NCI-H510A treated with DMSO at 0.1 percent for 48 hours (cell line): ENCODE measurements around the gene HTRA2.

Source experiments
- DNase-seq: peaks from one replicate; lab custom pipeline; 2025; lab: John Stamatoyannopoulos, UW

HTRA2 gene

GRCh38 chr2:74515981-74516633 lies 13.6 kb upstream of the HTRA2 start:
- peak; percentile 41 for DNase-seq

GRCh38 chr2:74516650-74517049 lies 13.1 kb upstream of the HTRA2 start:
- DNase-seq, result no peak

- DNase-seq, result no peak
Observed at GRCh38 chr2:74522516-74522915, 7.2 kb upstream of the HTRA2 start.

- DNase-seq, result no peak
Observed at GRCh38 chr2:74524005-74524404, 5.7 kb upstream of the HTRA2 start.

- DNase-seq, result no peak
Observed at GRCh38 chr2:74524955-74525716, 4.6 kb upstream of the HTRA2 start.

GRCh38 chr2:74525717-74526648 lies 3.8 kb upstream of the HTRA2 start, which contains the start of gene DQX1:
DQX1 (minus strand) TSS chr2:74526231; CDS start chr2:74525729, 502 bp downstream.
- no peak for DNase-seq

GRCh38 chr2:74526649-74527230 lies 3.0 kb upstream of the HTRA2 start:
- DNase-seq, result no peak

- DNase-seq, result no peak
Observed at GRCh38 chr2:74527741-74528140, 2.0 kb upstream of the HTRA2 start.

- DNase-seq, result no peak
Observed at GRCh38 chr2:74528600-74529356, 955 bp upstream of the HTRA2 start.

GRCh38 chr2:74530239-74531187 lies 780 bp downstream of the HTRA2 start:
- peak; percentile 40 for DNase-seq

GRCh38 chr2:74531666-74532065 lies 1.9 kb downstream of the HTRA2 start:
- DNase-seq, result no peak

- peak; percentile 15 for DNase-seq
Observed at GRCh38 chr2:74532222-74532621, 2.5 kb downstream of the HTRA2 start.

GRCh38 chr2:74533464-74533863 lies 3.7 kb downstream of the HTRA2 start:
- DNase-seq, result no peak

- DNase-seq, result no peak
Observed at GRCh38 chr2:74534411-74534810, 4.7 kb downstream of the HTRA2 start.

- no peak for DNase-seq
Observed at GRCh38 chr2:74535440-74535965, 5.8 kb downstream of the HTRA2 start.

- DNase-seq, result no peak
Observed at GRCh38 chr2:74536166-74536950, 6.6 kb downstream of the HTRA2 start.

- no peak for DNase-seq
Observed at GRCh38 chr2:74537140-74537539, 7.4 kb downstream of the HTRA2 start.

- no peak for DNase-seq
Observed at GRCh38 chr2:74538881-74539339, 9.2 kb downstream of the HTRA2 start.

- DNase-seq, result no peak
Observed at GRCh38 chr2:74540291-74540690, 10.6 kb downstream of the HTRA2 start.
